A673 (cell line): ENCODE measurements around the gene ITPR2. TPM values are rescaled to one million over a fixed set of nuclear protein-coding genes. Genes with fewer than 3 reads are reported as not detected.
"Not testable (repeated sequence)": the region's sequence is repeated elsewhere in the genome, so short reads cannot be mapped to it uniquely, and the experiment has no call there.

Experiments
- BruUV-seq: library from RNA; stranded (reverse); fragments of 400-500 nt; replicated peaks from 2 replicates; lab custom pipeline; 2021; lab: Mats Ljungman, UMichigan
- CTCF ChIA-PET: fragments of 300-600 bp; sonication (Branson Sonifier 250); formaldehyde crosslinking; loops from one replicate; lab custom pipeline; 2022; ENCODE audit warnings: antibody characterized with exemption; lab: Charles Lee
- POLR2A ChIA-PET: fragments of 300-600 bp; sonication (Branson Sonifier 250); formaldehyde crosslinking; loops from one replicate; lab custom pipeline; 2022; ENCODE audit warnings: antibody characterized with exemption; ENCODE audit not compliant: low non-redundant PET; lab: Charles Lee
- DNase-seq: peaks from one replicate; pipeline ENCODE4 v3.0.0-alpha.2; 2015; ENCODE audit warnings: low spot score
- H3K27ac ChIP-seq: fragments of 200-600 bp; sonication (generic); 2 replicates; pipeline ENCODE4 v1.5.1; 2016; ENCODE audit warnings: mixed run types, low read depth, mild to moderate bottlenecking, mixed read lengths, antibody characterized with exemption, low read length; ENCODE audit not compliant: poor library complexity, severe bottlenecking
- H3K27me3 ChIP-seq: fragments of 200-600 bp; sonication (generic); replicated peaks from 2 replicates; pipeline ENCODE4 v1.6.1; 2017; ENCODE audit warnings: mixed run types, low read depth, mild to moderate bottlenecking, mixed read lengths, antibody characterized with exemption, low read length; ENCODE audit not compliant: insufficient read depth, poor library complexity
- H3K36me3 ChIP-seq: fragments of 200-600 bp; sonication (generic); 2 replicates; pipeline ENCODE4 v1.6.1; 2016; ENCODE audit warnings: mixed run types, mild to moderate bottlenecking, mixed read lengths, antibody characterized with exemption, low read length; ENCODE audit not compliant: insufficient read depth, poor library complexity, severe bottlenecking
- H3K4me1 ChIP-seq: fragments of 200-600 bp; sonication (generic); 2 replicates; pipeline ENCODE4 v1.6.1; 2017; ENCODE audit warnings: mixed run types, mild to moderate bottlenecking, mixed read lengths, antibody characterized with exemption, low read length; ENCODE audit not compliant: insufficient read depth, poor library complexity, severe bottlenecking
- H3K4me3 ChIP-seq: fragments of 200-600 bp; sonication (generic); 2 replicates; pipeline ENCODE4 v1.5.1; 2016; ENCODE audit warnings: low read depth, mixed run types, mild to moderate bottlenecking, mixed read lengths, low read length; ENCODE audit not compliant: poor library complexity, severe bottlenecking
- H3K9me3 ChIP-seq: fragments of 200-600 bp; sonication (generic); 2 replicates; pipeline ENCODE4 v1.6.1; 2016; ENCODE audit warnings: mixed run types, low read depth, mild to moderate bottlenecking, mixed read lengths, antibody characterized with exemption, low read length; ENCODE audit not compliant: poor library complexity, severe bottlenecking
- CTCF ChIP-seq: fragments of 300-800, 200-600 bp; sonication (generic); conservative IDR thresholded peaks from 2 replicates; pipeline ENCODE4 v1.5.1; 2017; ENCODE audit warnings: low read depth, mild to moderate bottlenecking, antibody characterized with exemption, low read length, moderate library complexity, mixed read lengths
- EZH2 ChIP-seq: fragments of 200-600 bp; sonication (generic); IDR thresholded peaks from 2 replicates; pipeline ENCODE4 v1.6.1; 2017; ENCODE audit warnings: borderline replicate concordance, low read depth, mild to moderate bottlenecking, mixed read lengths, antibody characterized with exemption, low read length; ENCODE audit not compliant: poor library complexity, severe bottlenecking
- intact Hi-C: fragments of 100-400 bp; cut with micrococcal nuclease; formaldehyde crosslinking; loops from one replicate; pipeline ENCODE4 v1.10.0; 2022; ENCODE audit not compliant: unreplicated experiment
- total RNA-seq: library from RNA; stranded (reverse); gene quantifications from 2 replicates; pipeline ENCODE4 v1.2.3, GENCODE V29; 2021

ITPR2 gene
- total RNA-seq, 1 experiment from 2014 or later: 22.6 TPM

- H3K9me3 ChIP-seq: no peaks in the 10 kb centered on the region
- H3K4me3 ChIP-seq: no peak overlapping the region
- no peaks in the 10 kb centered on the region for H3K27me3 ChIP-seq
- POLR2A ChIA-PET: no interaction called here
- intact Hi-C loops: no loop called here
- H3K36me3 ChIP-seq: no peaks in the 10 kb centered on the region
- H3K4me1 ChIP-seq: peaks cover 8% of the 10 kb centered on the region
- no peak for TF ChIP-seq EZH2
- TF ChIP-seq CTCF: no peak
- CTCF ChIA-PET: no interaction called here
- DNase-seq: no peak
- no peak overlapping the region for H3K27ac ChIP-seq
- no TSS peak for BruUV-seq
Observed at GRCh38 chr12:26646571-26646970, 186.4 kb downstream of the ITPR2 start.

GRCh38 chr12:26644376-26644775, 188.6 kb downstream of the ITPR2 start:
- H3K4me3 ChIP-seq, BruUV-seq, H3K36me3 ChIP-seq, CTCF ChIA-PET, intact Hi-C loops, H3K9me3 ChIP-seq, H3K4me1 ChIP-seq, POLR2A ChIA-PET, H3K27ac ChIP-seq, DNase-seq, H3K27me3 ChIP-seq: not testable (repeated sequence)

GRCh38 chr12:26643532-26644315, 189.3 kb downstream of the ITPR2 start:
- Histone ChIP-seq H3K36me3 (no peaks in the 10 kb centered on the region), H3K27me3 (no peaks in the 10 kb centered on the region), H3K27ac (no peak overlapping the region), H3K9me3 (no peaks in the 10 kb centered on the region), H3K4me3 (no peak overlapping the region), H3K4me1 (peaks cover 3% of the 10 kb centered on the region)
- intact Hi-C loops: no loop called here
- CTCF ChIA-PET: no interaction called here
- no peak for DNase-seq
- no peak for TF ChIP-seq CTCF
- no peak for TF ChIP-seq EZH2
- no TSS peak for BruUV-seq
- POLR2A ChIA-PET: no interaction called here

GRCh38 chr12:26642361-26642760, 190.6 kb downstream of the ITPR2 start:
- POLR2A ChIA-PET: no interaction called here
- CTCF ChIA-PET: no interaction called here

More at GRCh38 chr12:26642361-26642760, 190.6 kb downstream of the ITPR2 start:
- no TSS peak for BruUV-seq
- no peak overlapping the region for H3K27ac ChIP-seq
- H3K27me3 ChIP-seq: no peaks in the 10 kb centered on the region
- TF ChIP-seq EZH2 (no peak), CTCF (no peak)
- H3K36me3 ChIP-seq: no peaks in the 10 kb centered on the region
- H3K9me3 ChIP-seq: no peaks in the 10 kb centered on the region
- no peak for DNase-seq
- H3K4me1 ChIP-seq: no peaks in the 10 kb centered on the region
- H3K4me3 ChIP-seq: no peak overlapping the region
- intact Hi-C loops: no loop called here
